ENCODE results near the gene RFX7. TPM values are rescaled to one million over a fixed set of nuclear protein-coding genes. Genes with fewer than 3 reads are reported as not detected.
A peak's percentile ranks its signal among the peaks of the same experiment; 100 is the strongest.

RFX7 gene
- total and polyA plus RNA-seq, 2 donors (not counting 1 experiment from before 2014, with no cell fraction given): 5.4 to 6.9 TPM

- no peaks in the 10 kb centered on the region for H3K36me3 ChIP-seq (ENCODE audit: control insufficient read depth, insufficient read depth, low read length)
- TF ChIP-seq EZH2 (IDR thresholded peaks at IDR 0.05; ENCODE audit: low read length, missing control alignments) (no peak), CTCF (conservative IDR thresholded peaks at IDR 0.05 in 1 of 2, IDR thresholded peaks at IDR 0.05 in 1 of 2; ENCODE audit: low read depth in 1 of 2, low read length in 2 of 2) (peak in 1 of 2 donors; percentile 1)
- H4K20me1 ChIP-seq (ENCODE audit: control insufficient read depth, extremely low read depth, insufficient read depth, low read length): no peaks in the 10 kb centered on the region
- H3K4me1 ChIP-seq (ENCODE audit: control insufficient read depth, extremely low read depth, insufficient read depth, low read length): no peaks in the 10 kb centered on the region
- no peak overlapping the region for H3K9ac ChIP-seq (ENCODE audit: insufficient read depth, low read length)
- H3K4me3 ChIP-seq (replicated peaks in 1 of 4; ENCODE audit: control extremely low read depth in 1 of 4, insufficient read depth in 1 of 4, low read depth in 3 of 4, low read length in 4 of 4): no peak overlapping the region
- no peaks in the 10 kb centered on the region for H3K79me2 ChIP-seq (ENCODE audit: control insufficient read depth, insufficient read depth, low read length)
- no peak for DNase-seq (ENCODE audit: low read depth in 2 of 2)
- H2AFZ ChIP-seq (ENCODE audit: low read length): no peak overlapping the region
- H3K27ac ChIP-seq (ENCODE audit: insufficient read depth, low read length): no peak overlapping the region
- H3K27me3 ChIP-seq (ENCODE audit: control insufficient read depth, insufficient read depth, low read length): no peaks in the 10 kb centered on the region
- H3K4me2 ChIP-seq (ENCODE audit: extremely low read depth, insufficient read depth, low read length): no peak overlapping the region
- no peaks in the 10 kb centered on the region for H3K9me3 ChIP-seq (ENCODE audit: control insufficient read depth, insufficient read depth, low read depth, low read length)
Observed at GRCh38 chr15:56286213-56286612, 42.5 kb upstream of the RFX7 start.

GRCh38 chr15:56281145-56281544 is 37.5 kb upstream of the RFX7 start:
- peaks cover 3% of the 10 kb centered on the region for H3K27me3 ChIP-seq (ENCODE audit: control insufficient read depth, insufficient read depth, low read length)
- no peaks in the 10 kb centered on the region for H3K79me2 ChIP-seq (ENCODE audit: control insufficient read depth, insufficient read depth, low read length)
- no peak overlapping the region for H3K9ac ChIP-seq (ENCODE audit: insufficient read depth, low read length)
- TF ChIP-seq CTCF (conservative IDR thresholded peaks at IDR 0.05 in 1 of 2, IDR thresholded peaks at IDR 0.05 in 1 of 2; ENCODE audit: low read depth in 1 of 2, low read length in 2 of 2) (no peak), EZH2 (IDR thresholded peaks at IDR 0.05; ENCODE audit: low read length, missing control alignments) (no peak)
- H2AFZ ChIP-seq (ENCODE audit: low read length): no peak overlapping the region
- no peaks in the 10 kb centered on the region for H3K9me3 ChIP-seq (ENCODE audit: control insufficient read depth, insufficient read depth, low read depth, low read length)
- no peak overlapping the region for H3K4me2 ChIP-seq (ENCODE audit: extremely low read depth, insufficient read depth, low read length)
- H4K20me1 ChIP-seq (ENCODE audit: control insufficient read depth, extremely low read depth, insufficient read depth, low read length): no peaks in the 10 kb centered on the region
- no peak overlapping the region for H3K27ac ChIP-seq (ENCODE audit: insufficient read depth, low read length)
- H3K36me3 ChIP-seq (ENCODE audit: control insufficient read depth, insufficient read depth, low read length): no peaks in the 10 kb centered on the region
- no peaks in the 10 kb centered on the region for H3K4me1 ChIP-seq (ENCODE audit: control insufficient read depth, extremely low read depth, insufficient read depth, low read length)
- DNase-seq (ENCODE audit: low read depth in 2 of 2): no peak
- H3K4me3 ChIP-seq (replicated peaks in 1 of 4; ENCODE audit: control extremely low read depth in 1 of 4, insufficient read depth in 1 of 4, low read depth in 3 of 4, low read length in 4 of 4): no peak overlapping the region

GRCh38 chr15:56273724-56274123 is 30.0 kb upstream of the RFX7 start:
- H3K4me1 ChIP-seq (ENCODE audit: control insufficient read depth, extremely low read depth, insufficient read depth, low read length): no peaks in the 10 kb centered on the region
- DNase-seq (ENCODE audit: low read depth in 2 of 2): no peak
- H3K27me3 ChIP-seq (ENCODE audit: control insufficient read depth, insufficient read depth, low read length): no peaks in the 10 kb centered on the region
- H3K4me3 ChIP-seq (replicated peaks in 1 of 4; ENCODE audit: control extremely low read depth in 1 of 4, insufficient read depth in 1 of 4, low read depth in 3 of 4, low read length in 4 of 4): no peak overlapping the region
- no peak overlapping the region for H3K4me2 ChIP-seq (ENCODE audit: extremely low read depth, insufficient read depth, low read length)
- no peaks in the 10 kb centered on the region for H3K9me3 ChIP-seq (ENCODE audit: control insufficient read depth, insufficient read depth, low read depth, low read length)
- TF ChIP-seq CTCF (conservative IDR thresholded peaks at IDR 0.05 in 1 of 2, IDR thresholded peaks at IDR 0.05 in 1 of 2; ENCODE audit: low read depth in 1 of 2, low read length in 2 of 2) (no peak), EZH2 (IDR thresholded peaks at IDR 0.05; ENCODE audit: low read length, missing control alignments) (no peak)
- H3K27ac ChIP-seq (ENCODE audit: insufficient read depth, low read length): no peak overlapping the region
- H3K36me3 ChIP-seq (ENCODE audit: control insufficient read depth, insufficient read depth, low read length): no peaks in the 10 kb centered on the region
- no peaks in the 10 kb centered on the region for H3K79me2 ChIP-seq (ENCODE audit: control insufficient read depth, insufficient read depth, low read length)
- H2AFZ ChIP-seq (ENCODE audit: low read length): no peak overlapping the region
- H3K9ac ChIP-seq (ENCODE audit: insufficient read depth, low read length): no peak overlapping the region
- no peaks in the 10 kb centered on the region for H4K20me1 ChIP-seq (ENCODE audit: control insufficient read depth, extremely low read depth, insufficient read depth, low read length)

Measured in fibroblast of lung (primary cell).